NCI-H146 (cell line): ENCODE data around the gene MYL12B.
"Not testable (repeated sequence)": the region's sequence is repeated elsewhere in the genome, so short reads cannot be mapped to it uniquely, and the experiment has no call there.

ENCODE experiments used
- DNase-seq: peaks from one replicate; lab custom pipeline; 2025; lab: John Stamatoyannopoulos, UW

Gene MYL12B

GRCh38 chr18:3297025-3297984 is 35.4 kb downstream of the MYL12B start:
- no peak for DNase-seq

DNA sequence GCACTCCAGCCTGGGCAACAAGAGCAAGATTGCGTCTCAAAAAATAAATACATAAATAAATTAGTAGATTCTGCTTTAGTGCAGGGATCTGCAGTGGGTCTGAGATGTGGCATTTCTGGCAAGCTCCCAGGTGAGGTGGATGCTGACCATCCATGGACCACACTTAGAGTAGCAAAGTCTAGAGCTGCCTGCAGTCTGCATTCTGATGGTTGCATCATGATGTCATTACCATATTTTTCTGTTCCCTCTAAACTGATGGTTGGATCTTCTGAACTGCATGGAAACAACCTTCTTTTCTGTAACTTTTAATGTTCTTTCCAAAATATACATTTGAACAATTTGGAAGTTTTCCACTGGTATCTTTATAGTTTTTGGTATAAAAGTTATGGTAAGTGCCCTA is 42.9 kb downstream of the MYL12B start:
- no peak for DNase-seq

- no peak for DNase-seq
Measured at GRCh38 chr18:3305354-3305762, 43.4 kb downstream of the MYL12B start.

GRCh38 chr18:3305933-3306332 is 44.0 kb downstream of the MYL12B start:
- no peak for DNase-seq

- DNase-seq, result no peak
Measured at GRCh38 chr18:3306391-3306790, 44.5 kb downstream of the MYL12B start.

- DNase-seq, result no peak
Measured at GRCh38 chr18:3313685-3314084, 51.8 kb downstream of the MYL12B start.

DNA sequence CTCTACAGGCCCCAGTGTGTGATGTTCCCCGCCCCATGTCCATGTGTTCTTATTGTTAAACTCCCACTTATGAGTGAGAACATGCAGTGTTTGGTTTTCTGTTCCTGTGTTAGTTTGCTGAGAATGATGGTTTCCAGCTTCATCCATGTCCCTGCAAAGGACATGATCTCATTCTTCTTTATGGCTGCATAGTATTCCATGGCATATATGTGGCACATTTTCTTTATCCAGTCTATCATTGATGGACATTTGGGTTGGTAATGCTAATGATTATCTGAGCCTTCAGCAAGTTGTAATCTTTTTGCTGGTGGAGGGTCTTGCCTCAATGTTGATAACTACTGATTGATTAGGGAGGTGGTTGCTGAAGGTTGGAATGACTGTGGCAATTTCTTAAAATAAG is 53.4 kb downstream of the MYL12B start:
- not testable (repeated sequence) for DNase-seq

DNA sequence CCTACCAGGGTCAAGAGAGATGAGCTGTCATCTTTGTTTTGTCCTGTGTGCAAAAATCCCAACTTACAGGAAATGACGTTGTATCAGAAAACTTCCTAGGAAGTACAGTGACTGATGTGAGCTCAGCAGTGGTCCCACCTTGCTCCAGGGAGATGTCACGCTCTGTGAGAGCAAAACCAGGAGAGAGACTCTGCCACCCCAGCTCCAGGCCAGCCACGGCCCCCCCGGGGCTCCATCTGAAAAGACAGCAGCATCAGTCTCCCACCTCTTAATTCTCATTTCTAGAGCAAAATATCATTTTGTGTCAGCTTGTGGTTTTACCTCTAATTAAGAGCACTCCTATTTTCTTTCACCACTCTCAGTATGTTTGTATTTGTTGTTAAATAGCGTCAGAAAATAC is 57.5 kb downstream of the MYL12B start:
- no peak for DNase-seq

DNA sequence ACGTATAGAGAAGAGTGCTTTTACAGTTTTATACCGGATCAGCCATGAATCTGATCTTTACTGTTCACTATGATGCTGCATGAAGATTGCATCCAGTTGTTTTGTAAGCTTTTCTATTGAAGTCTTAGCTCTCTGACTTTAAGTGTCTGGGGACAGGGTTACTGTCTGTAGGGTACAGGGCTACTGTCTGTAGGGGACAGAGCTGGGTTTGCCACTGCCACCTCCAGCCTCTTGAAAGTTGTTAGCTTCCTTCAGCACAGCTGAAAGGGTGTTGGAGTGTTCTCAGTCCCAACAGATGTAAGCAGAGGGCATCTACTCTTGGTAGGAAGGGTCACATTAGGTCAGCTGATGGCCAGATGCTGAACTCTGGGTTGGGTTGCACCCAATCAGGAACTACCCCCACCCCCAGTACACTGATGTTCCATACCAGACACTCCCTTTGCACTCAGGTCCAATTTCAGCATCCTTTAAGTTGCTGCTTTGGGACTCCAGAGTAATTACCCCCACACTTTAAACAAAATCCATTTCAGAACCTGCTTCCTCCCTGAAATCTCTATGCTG is 58.0 kb downstream of the MYL12B start:
- no peak for DNase-seq

GRCh38 chr18:3321133-3321812 is 59.3 kb downstream of the MYL12B start:
- DNase-seq, result no peak

DNA sequence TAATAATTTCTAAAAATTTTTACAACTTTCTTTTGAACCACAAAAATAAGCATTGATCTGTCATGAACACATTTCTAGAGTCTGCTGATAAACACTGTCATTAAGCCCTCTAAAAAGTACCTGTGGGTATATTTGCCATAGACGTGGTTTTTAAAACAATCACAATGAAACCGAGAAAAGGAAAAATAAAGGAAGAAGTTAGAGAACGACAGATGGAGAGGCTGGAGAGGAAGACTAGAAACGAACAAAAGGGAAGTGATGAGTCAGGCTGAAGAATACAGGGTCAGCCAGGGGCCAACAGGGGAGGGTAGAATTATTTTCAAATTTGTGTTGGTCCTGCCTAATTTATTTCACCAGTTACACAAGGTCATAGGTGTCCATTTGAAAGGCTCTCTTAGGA is 62.0 kb downstream of the MYL12B start:
- DNase-seq, result no peak
